GM23338 (cell line): ENCODE measurements around the gene MARVELD2. TPM values are rescaled to one million over a fixed set of nuclear protein-coding genes. Genes with fewer than 3 reads are reported as not detected.

Source experiments
- ATAC-seq: fragments of 200-7000 bp; cut with Tn5 transposase; 3 replicates; pipeline ENCODE4 v1.9.1; 2020
- DNase-seq: peaks from one replicate; pipeline ENCODE4 v3.0.0-alpha.2; 2015; ENCODE audit warnings: low spot score
- H2AFZ ChIP-seq: fragments of 200-600 bp; sonication (generic); 2 replicates; pipeline ENCODE4 v1.8.0; 2016; ENCODE audit warnings: antibody characterized with exemption, mild to moderate bottlenecking, moderate library complexity
- H3F3A ChIP-seq: fragments of 200-600 bp; sonication (generic); replicated peaks from 2 replicates; pipeline ENCODE4 v1.8.0; 2017; ENCODE audit warnings: antibody characterized with exemption, mixed run types, low read depth
- H3K27ac ChIP-seq: fragments of 200-600 bp; sonication (generic); 2 replicates; pipeline ENCODE4 v1.6.1; 2016; ENCODE audit warnings: low read depth
- H3K27me3 ChIP-seq: fragments of 200-600 bp; sonication (generic); 2 replicates; pipeline ENCODE4 v1.8.0; 2016; ENCODE audit warnings: mild to moderate bottlenecking, mixed run types, moderate library complexity; ENCODE audit not compliant: insufficient read depth
- H3K36me3 ChIP-seq: fragments of 200-600 bp; sonication (generic); 2 replicates; pipeline ENCODE4 v1.8.0; 2016; ENCODE audit warnings: mild to moderate bottlenecking; ENCODE audit not compliant: insufficient read depth
- H3K4me1 ChIP-seq: fragments of 200-600 bp; sonication (generic); 2 replicates; pipeline ENCODE4 v1.8.0; 2016; ENCODE audit warnings: mild to moderate bottlenecking, moderate library complexity; ENCODE audit not compliant: insufficient read depth
- H3K4me2 ChIP-seq: fragments of 200-600 bp; sonication (generic); 2 replicates; pipeline ENCODE4 v1.7.1; 2017; ENCODE audit warnings: mixed run types
- H3K4me3 ChIP-seq: fragments of 200-600 bp; sonication (generic); 2 replicates; pipeline ENCODE4 v1.6.1; 2016; ENCODE audit warnings: mixed run types
- H3K79me2 ChIP-seq: fragments of 200-600 bp; sonication (generic); replicated peaks from 2 replicates; pipeline ENCODE4 v1.8.0; 2017; ENCODE audit warnings: mild to moderate bottlenecking; ENCODE audit not compliant: insufficient read depth
- H3K9me2 ChIP-seq: fragments of 200-600 bp; sonication (generic); 2 replicates; pipeline ENCODE4 v1.8.0; 2017; ENCODE audit not compliant: insufficient read depth
- H4K20me1 ChIP-seq: fragments of 200-600 bp; sonication (generic); replicated peaks from 2 replicates; pipeline ENCODE4 v1.8.0; 2017; ENCODE audit warnings: mild to moderate bottlenecking; ENCODE audit not compliant: insufficient read depth
- H3K27ac Mint-ChIP-seq: 2 replicates; pipeline ENCODE4 v1.8.0; 2020; ENCODE audit warnings: inconsistent platforms, mild to moderate bottlenecking, moderate library complexity, mixed read lengths
- H3K27me3 Mint-ChIP-seq: 3 replicates; pipeline ENCODE4 v1.8.0; 2022; ENCODE audit warnings: low read depth, mild to moderate bottlenecking, moderate library complexity, mixed read lengths, inconsistent platforms; ENCODE audit not compliant: insufficient read depth, poor library complexity
- H3K36me3 Mint-ChIP-seq: 3 replicates; pipeline ENCODE4 v1.8.0; 2021; ENCODE audit warnings: low read depth, mild to moderate bottlenecking, inconsistent platforms, moderate library complexity, mixed read lengths
- H3K4me1 Mint-ChIP-seq: 3 replicates; pipeline ENCODE4 v1.8.0; 2020; ENCODE audit warnings: mild to moderate bottlenecking, inconsistent platforms, mixed read lengths
- H3K4me3 Mint-ChIP-seq: 3 replicates; pipeline ENCODE4 v1.8.0; 2021; ENCODE audit warnings: moderate library complexity, mild to moderate bottlenecking, inconsistent platforms, mixed read lengths
- H3K9me3 Mint-ChIP-seq: 3 replicates; pipeline ENCODE4 v1.8.0; 2020; ENCODE audit warnings: moderate library complexity, mild to moderate bottlenecking, inconsistent platforms, mixed read lengths
- CREB1 ChIP-seq: fragments of 250-450 bp; sonication (Bioruptor Pico); IDR thresholded peaks from 2 replicates; pipeline ENCODE4 v1.5.0; 2020; ENCODE audit warnings: low read depth, mild to moderate bottlenecking, moderate library complexity
- EZH2 ChIP-seq: fragments of 200-600 bp; sonication (generic); IDR thresholded peaks from one replicate; pipeline ENCODE4 v1.8.0; 2017; ENCODE audit warnings: antibody characterized with exemption, mild to moderate bottlenecking, low read depth; ENCODE audit not compliant: unreplicated experiment
- EZH2phosphoT487 ChIP-seq: fragments of 200-600 bp; sonication (generic); IDR thresholded peaks from one replicate; pipeline ENCODE4 v1.8.1; 2018; ENCODE audit warnings: antibody characterized with exemption; ENCODE audit not compliant: unreplicated experiment
- JUNB ChIP-seq: IDR thresholded peaks from one replicate; pipeline ENCODE4 v1.6.1; 2016; ENCODE audit warnings: antibody characterized with exemption; ENCODE audit not compliant: unreplicated experiment
- NANOG ChIP-seq: IDR thresholded peaks from 2 replicates; pipeline ENCODE4 v1.6.1; 2016; ENCODE audit warnings: antibody characterized with exemption, borderline replicate concordance
- POLR2AphosphoS5 ChIP-seq: IDR thresholded peaks from 2 replicates; pipeline ENCODE4 v1.6.1; 2016; ENCODE audit warnings: antibody characterized with exemption, low read depth
- STAT1 ChIP-seq: IDR thresholded peaks from one replicate; pipeline ENCODE4 v1.6.1; 2016; ENCODE audit warnings: antibody characterized with exemption; ENCODE audit not compliant: unreplicated experiment
- ZNF114 ChIP-seq: fragments of 250-450 bp; sonication (Bioruptor Pico); IDR thresholded peaks from 2 replicates; pipeline ENCODE4 v1.5.0; 2020; ENCODE audit warnings: mild to moderate bottlenecking, moderate library complexity
- ZNF331 ChIP-seq: fragments of 250-450 bp; sonication (Bioruptor Pico); IDR thresholded peaks from 2 replicates; pipeline ENCODE4 v1.5.0; 2020; ENCODE audit warnings: low read depth, mild to moderate bottlenecking, moderate library complexity
- polyA plus RNA-seq: library from polyadenylated mRNA; unstranded; fragments of >200 nt; fragmentation: Nextera tagmentation; extraction: Ambion mirVana; gene quantifications from 2 replicates; pipeline ENCODE4 v1.2.1, GENCODE V29; 2016
- total RNA-seq: library from RNA; depleted of rRNA; stranded (reverse); fragments of >200 nt; shearing (Covaris generic); gene quantifications from 2 replicates; pipeline ENCODE4 v1.2.3, GENCODE V29; 2014
- TF ChIP-seq, protein P1 (sequence below): IDR thresholded peaks from 2 replicates; pipeline ENCODE4 v1.6.1; 2016; ENCODE audit warnings: antibody characterized with exemption
- TF ChIP-seq, protein P2 (sequence below): IDR thresholded peaks from one replicate; pipeline ENCODE4 v1.6.1; 2018; ENCODE audit warnings: antibody characterized with exemption; ENCODE audit not compliant: unreplicated experiment
- TF ChIP-seq, protein P3 (sequence below), 2 experiments: fragments of 200-600 bp in 1 of 2; sonication (generic) in 1 of 2; conservative IDR thresholded peaks; 2 replicates each; pipeline versions ENCODE4 v1.5.1 to v1.6.1; 2016 to 2017; ENCODE audit warnings: antibody characterized with exemption in 2 of 2, low read depth in 2 of 2, mild to moderate bottlenecking in 2 of 2, moderate library complexity in 1 of 2

Gene MARVELD2
- total and polyA plus RNA-seq, 2 experiments from 2014 or later = 10.0 to 24.1 TPM

DNA sequence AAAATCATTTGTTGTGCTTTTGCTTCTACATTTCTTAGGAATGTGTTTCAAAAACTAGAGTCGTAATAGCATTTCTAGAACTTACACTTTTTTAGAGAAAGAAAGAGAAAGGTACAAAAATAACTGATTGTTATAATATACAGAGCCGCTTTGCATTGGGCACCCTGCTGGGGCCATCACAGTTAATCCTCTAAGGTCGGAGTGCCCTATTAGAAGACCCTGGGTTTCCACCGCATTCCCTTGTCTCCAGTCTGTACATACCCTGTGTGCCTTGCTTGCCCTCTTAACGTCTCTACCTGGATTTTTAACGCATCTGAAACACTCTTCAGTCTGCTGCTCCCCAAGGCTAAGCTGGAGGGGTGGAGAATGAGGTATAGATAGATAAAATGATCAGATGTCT is 1.3 kb downstream of the MARVELD2 start (continued):
- TF ChIP-seq EZH2 (no peak), NANOG (no peak), ZNF114 (CRISPR knock-in tag) (no peak), ZNF331 (CRISPR knock-in tag) (no peak)
- TF ChIP-seq, protein P1, sequence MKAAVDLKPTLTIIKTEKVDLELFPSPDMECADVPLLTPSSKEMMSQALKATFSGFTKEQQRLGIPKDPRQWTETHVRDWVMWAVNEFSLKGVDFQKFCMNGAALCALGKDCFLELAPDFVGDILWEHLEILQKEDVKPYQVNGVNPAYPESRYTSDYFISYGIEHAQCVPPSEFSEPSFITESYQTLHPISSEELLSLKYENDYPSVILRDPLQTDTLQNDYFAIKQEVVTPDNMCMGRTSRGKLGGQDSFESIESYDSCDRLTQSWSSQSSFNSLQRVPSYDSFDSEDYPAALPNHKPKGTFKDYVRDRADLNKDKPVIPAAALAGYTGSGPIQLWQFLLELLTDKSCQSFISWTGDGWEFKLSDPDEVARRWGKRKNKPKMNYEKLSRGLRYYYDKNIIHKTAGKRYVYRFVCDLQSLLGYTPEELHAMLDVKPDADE = no peak
- TF ChIP-seq, protein P2, sequence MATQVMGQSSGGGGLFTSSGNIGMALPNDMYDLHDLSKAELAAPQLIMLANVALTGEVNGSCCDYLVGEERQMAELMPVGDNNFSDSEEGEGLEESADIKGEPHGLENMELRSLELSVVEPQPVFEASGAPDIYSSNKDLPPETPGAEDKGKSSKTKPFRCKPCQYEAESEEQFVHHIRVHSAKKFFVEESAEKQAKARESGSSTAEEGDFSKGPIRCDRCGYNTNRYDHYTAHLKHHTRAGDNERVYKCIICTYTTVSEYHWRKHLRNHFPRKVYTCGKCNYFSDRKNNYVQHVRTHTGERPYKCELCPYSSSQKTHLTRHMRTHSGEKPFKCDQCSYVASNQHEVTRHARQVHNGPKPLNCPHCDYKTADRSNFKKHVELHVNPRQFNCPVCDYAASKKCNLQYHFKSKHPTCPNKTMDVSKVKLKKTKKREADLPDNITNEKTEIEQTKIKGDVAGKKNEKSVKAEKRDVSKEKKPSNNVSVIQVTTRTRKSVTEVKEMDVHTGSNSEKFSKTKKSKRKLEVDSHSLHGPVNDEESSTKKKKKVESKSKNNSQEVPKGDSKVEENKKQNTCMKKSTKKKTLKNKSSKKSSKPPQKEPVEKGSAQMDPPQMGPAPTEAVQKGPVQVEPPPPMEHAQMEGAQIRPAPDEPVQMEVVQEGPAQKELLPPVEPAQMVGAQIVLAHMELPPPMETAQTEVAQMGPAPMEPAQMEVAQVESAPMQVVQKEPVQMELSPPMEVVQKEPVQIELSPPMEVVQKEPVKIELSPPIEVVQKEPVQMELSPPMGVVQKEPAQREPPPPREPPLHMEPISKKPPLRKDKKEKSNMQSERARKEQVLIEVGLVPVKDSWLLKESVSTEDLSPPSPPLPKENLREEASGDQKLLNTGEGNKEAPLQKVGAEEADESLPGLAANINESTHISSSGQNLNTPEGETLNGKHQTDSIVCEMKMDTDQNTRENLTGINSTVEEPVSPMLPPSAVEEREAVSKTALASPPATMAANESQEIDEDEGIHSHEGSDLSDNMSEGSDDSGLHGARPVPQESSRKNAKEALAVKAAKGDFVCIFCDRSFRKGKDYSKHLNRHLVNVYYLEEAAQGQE = no peak
- TF ChIP-seq, protein P3, sequence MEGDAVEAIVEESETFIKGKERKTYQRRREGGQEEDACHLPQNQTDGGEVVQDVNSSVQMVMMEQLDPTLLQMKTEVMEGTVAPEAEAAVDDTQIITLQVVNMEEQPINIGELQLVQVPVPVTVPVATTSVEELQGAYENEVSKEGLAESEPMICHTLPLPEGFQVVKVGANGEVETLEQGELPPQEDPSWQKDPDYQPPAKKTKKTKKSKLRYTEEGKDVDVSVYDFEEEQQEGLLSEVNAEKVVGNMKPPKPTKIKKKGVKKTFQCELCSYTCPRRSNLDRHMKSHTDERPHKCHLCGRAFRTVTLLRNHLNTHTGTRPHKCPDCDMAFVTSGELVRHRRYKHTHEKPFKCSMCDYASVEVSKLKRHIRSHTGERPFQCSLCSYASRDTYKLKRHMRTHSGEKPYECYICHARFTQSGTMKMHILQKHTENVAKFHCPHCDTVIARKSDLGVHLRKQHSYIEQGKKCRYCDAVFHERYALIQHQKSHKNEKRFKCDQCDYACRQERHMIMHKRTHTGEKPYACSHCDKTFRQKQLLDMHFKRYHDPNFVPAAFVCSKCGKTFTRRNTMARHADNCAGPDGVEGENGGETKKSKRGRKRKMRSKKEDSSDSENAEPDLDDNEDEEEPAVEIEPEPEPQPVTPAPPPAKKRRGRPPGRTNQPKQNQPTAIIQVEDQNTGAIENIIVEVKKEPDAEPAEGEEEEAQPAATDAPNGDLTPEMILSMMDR (conservative IDR thresholded peaks at IDR 0.05; ENCODE audit: low read depth in 2 of 2) = no peak

DNA sequence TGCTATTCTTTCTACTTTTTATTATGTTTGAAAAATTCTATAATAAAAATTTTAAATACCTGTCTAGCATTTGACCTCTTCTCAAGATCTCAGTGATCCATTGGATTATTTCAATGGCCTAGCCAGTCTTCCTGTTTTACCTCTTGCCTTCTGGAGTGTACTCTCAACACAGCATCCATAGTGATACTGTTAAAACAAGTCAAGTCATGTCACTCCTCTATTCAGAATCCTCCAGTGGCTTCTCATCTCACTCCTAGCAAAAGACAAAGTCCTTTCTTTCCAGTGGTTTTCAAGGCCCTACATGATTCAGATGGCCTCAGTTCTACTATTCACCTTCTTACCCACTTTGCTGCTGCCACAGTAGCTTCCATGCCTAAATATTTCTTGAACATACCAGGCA is 1.8 kb downstream of the MARVELD2 start:
- no peak overlapping the region for H3K27ac ChIP-seq
- DNase-seq = no peak
- no peak for ATAC-seq
- peak overlapping the region; percentile 67; the same call in 1 of the 2 replicates for H3K4me3 ChIP-seq
- Mint-ChIP-seq H3K9me3 (no peaks in the 10 kb centered on the region), H3K4me3 (peak overlapping the region; percentile 95), H3K4me1 (peaks cover 17% of the 10 kb centered on the region), H3K36me3 (peaks cover 26% of the 10 kb centered on the region), H3K27me3 (peaks cover 4% of the 10 kb centered on the region), H3K27ac (no peak overlapping the region)
- no peaks in the 10 kb centered on the region for H3K9me2 ChIP-seq
- H3K79me2 ChIP-seq = peaks cover 14% of the 10 kb centered on the region
- peaks cover 11% of the 10 kb centered on the region for H3K4me1 ChIP-seq
- peaks cover 3% of the 10 kb centered on the region; the same call in 1 of the 2 replicates for H4K20me1 ChIP-seq
- H3K4me2 ChIP-seq = peak overlapping the region; percentile 82
- no peak overlapping the region for H2AFZ ChIP-seq
- peaks cover 8% of the 10 kb centered on the region; the same call in 1 of the 2 replicates for H3K36me3 ChIP-seq
- H3K27me3 ChIP-seq = no peaks in the 10 kb centered on the region
- H3F3A ChIP-seq = peaks cover 9% of the 10 kb centered on the region
- no peak for TF ChIP-seq STAT1
- no peak for TF ChIP-seq CREB1
- TF ChIP-seq POLR2AphosphoS5 = no peak
- no peak for TF ChIP-seq EZH2phosphoT487
- no peak for TF ChIP-seq EZH2
- TF ChIP-seq, protein P1 = no peak
- no peak for TF ChIP-seq ZNF331 (CRISPR knock-in tag)
- no peak for TF ChIP-seq ZNF114 (CRISPR knock-in tag)
- no peak for TF ChIP-seq JUNB
- TF ChIP-seq, protein P3 (conservative IDR thresholded peaks at IDR 0.05; ENCODE audit: low read depth in 2 of 2) = no peak
- TF ChIP-seq, protein P2 = no peak
